Renal cortical epithelial cell (primary cell): ENCODE data around the gene KIR2DL3. TPM values are rescaled to one million over a fixed set of nuclear protein-coding genes. Genes with fewer than 3 reads are reported as not detected.
"Not testable (repeated sequence)": the region's sequence is repeated elsewhere in the genome, so short reads cannot be mapped to it uniquely, and the experiment has no call there.

ENCODE experiments used
- DNase-seq: peaks from one replicate; pipeline ENCODE4 v3.0.0-alpha.2; 2011; ENCODE audit warnings: low read depth
- total RNA-seq: library from RNA; depleted of rRNA; stranded (reverse); fragments of >200 nt; gene quantifications from 2 replicates; pipeline ENCODE4 v1.2.3, GENCODE V29; 2014

KIR2DL3 gene
- total RNA-seq, 1 donor from 2014 or later: not detected

GRCh38 chr19:54741950-54742349 is 3.6 kb downstream of the KIR2DL3 start:
- not testable (repeated sequence) for DNase-seq

DNA sequence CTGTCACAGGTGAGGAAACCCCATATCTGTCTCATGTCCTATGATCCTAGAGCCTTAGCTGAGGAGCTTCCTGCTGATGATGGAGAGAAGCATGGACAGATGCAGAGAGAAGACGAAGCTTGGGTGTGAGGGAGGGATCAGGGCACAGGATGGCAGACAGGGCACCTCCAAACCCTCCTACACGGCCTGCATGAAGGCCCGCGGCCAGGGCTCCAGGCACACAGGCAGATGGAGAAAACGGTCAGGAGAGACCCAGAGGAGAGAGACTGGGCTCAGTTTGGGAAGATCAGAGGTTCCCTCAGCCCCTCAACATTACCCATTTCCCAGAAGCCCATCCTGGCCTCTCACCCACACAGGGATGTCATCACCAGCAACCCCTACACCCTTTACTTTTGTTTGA is 5.8 kb downstream of the KIR2DL3 start:
- not testable (repeated sequence) for DNase-seq

DNA sequence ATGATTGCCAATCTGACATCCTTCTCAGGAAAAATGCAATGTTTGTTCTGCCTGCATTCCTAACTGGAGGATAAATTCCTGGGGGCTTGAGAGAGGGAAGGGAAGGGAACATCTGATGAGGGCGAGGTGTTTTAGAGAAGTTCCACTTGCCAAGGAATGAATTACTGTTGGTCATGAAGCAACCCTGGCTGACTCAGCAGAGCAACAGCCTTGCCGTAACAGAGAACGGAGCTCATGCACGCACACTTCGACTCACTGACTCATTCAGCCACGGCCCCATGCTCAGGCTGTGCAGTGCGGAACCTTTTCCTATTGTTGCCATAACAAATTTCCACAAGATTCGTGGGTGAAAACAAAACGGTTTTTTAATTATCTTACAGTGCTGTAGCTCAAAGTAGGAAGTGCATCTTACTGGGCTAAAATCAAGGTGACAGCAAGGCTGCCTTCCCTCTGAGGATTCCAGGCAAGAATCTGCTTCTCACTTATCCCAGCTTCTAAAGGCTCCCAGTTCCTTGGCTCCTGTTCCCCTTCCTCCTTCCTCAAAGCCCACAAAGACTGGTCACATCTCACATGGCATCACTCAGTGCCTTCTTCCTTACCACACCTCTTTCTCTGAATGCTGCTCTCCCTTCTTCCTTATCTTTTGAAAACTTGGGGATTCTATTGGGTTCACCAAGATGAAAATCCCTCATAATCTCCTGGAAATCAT is 9.5 kb downstream of the KIR2DL3 start:
- DNase-seq: not testable (repeated sequence)

DNA sequence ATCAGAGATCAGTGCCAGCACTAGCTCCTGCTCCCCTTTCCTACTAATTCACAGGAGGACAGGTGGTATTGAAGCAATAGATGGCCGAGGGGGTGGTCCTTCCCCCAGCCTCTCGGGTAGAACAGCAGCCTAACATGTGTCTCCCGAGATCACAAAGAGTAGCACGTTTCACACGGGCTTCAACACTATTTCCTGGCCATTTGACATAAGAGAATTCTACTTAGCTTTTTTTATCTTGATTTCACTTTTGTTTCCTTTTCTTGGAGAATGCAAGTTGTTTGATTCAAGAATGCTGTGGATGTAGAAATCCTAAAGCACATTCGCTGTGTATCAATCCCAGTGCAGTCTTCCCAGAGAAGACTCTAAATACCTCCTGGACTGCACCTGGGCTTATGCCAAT is 12.0 kb downstream of the KIR2DL3 start:
- DNase-seq: not testable (repeated sequence)

DNA sequence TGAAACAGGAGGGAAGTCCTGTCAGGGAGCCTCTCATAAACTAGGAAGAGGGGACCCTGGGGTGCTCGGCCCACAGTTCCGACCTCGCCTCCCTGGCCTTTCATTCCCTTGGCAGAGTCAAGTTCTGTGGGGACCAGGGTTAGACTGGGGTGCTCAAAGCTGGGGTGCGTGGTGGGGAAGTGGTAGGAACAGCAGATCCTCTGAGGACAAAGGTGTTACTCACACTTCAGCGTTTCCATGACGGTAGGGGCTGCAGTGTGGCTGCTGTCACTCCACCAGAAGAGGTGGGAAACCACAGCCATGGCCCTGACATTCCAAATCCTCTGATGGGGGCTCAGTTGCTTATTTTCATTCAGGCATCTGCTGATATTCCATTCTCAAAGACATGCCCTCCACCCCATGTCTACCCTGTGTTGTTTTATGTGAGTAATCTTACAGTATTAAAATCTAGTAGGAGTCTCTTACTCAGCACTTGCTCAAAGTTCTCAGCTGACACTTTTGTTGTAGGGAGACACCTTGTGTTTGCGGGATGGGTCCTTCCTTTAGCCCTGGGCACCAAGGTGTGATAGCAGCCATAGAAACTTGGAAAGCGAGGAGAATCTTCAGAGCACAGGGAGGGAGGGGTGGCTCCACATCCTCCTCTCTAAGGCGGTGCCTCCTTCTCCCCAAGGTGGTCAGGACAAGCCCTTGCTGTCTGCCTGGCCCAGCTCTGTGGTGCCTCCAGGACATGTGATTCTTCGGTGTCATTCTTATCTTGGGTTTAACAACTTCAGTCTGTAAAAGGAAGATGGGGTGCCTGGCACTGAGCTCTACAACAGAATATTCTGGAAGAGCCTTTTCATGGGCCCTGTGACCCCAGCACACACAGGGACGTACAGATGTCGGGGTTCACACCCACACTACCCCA is 18.1 kb downstream of the KIR2DL3 start:
- DNase-seq: not testable (repeated sequence)

GRCh38 chr19:54758577-54758976 is 20.3 kb downstream of the KIR2DL3 start:
- DNase-seq: not testable (repeated sequence)

- not testable (repeated sequence) for DNase-seq
These were observed 25.9 kb downstream of the KIR2DL3 start for GRCh38 chr19:54764219-54764618.

GRCh38 chr19:54766464-54766863 is 28.2 kb downstream of the KIR2DL3 start:
- DNase-seq: not testable (repeated sequence)

GRCh38 chr19:54769646-54770045 is 31.3 kb downstream of the KIR2DL3 start, which contains the start of gene KIR2DL1:
KIR2DL1 (plus strand) TSS chr19:54769793; CDS start chr19:54769851, 58 bp downstream.
- not testable (repeated sequence) for DNase-seq

DNA sequence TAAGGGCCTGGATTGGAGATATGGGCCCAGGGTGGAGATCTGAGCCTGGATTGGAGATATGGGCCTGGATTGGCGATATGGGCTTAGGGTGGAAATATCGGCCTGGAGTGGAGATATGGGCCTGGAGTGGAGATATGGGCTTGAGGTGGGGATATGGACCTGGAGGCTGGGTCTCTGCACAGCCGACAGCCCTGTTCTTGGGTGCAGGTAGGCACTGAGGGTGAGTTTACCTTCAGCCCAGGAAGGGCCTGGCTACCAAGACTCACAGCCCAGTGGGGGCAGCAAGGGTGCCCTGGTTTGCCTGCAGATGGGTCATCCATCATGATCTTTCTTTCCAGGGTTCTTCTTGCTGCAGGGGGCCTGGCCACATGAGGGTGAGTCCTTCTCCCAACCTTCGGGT is 32.2 kb downstream of the KIR2DL3 start:
- not testable (repeated sequence) for DNase-seq

GRCh38 chr19:54771018-54771960 is 33.0 kb downstream of the KIR2DL3 start:
- not testable (repeated sequence) for DNase-seq

- not testable (repeated sequence) for DNase-seq
These were observed 34.4 kb downstream of the KIR2DL3 start for GRCh38 chr19:54772666-54773065.

GRCh38 chr19:54775095-54775815 is 36.9 kb downstream of the KIR2DL3 start:
- DNase-seq: not testable (repeated sequence)

- not testable (repeated sequence) for DNase-seq
These were observed 37.5 kb downstream of the KIR2DL3 start for GRCh38 chr19:54775830-54776229.

GRCh38 chr19:54777851-54778250 is 39.5 kb downstream of the KIR2DL3 start:
- DNase-seq: not testable (repeated sequence)

GRCh38 chr19:54778896-54779295 is 40.6 kb downstream of the KIR2DL3 start:
- not testable (repeated sequence) for DNase-seq

GRCh38 chr19:54782916-54783315 is 44.6 kb downstream of the KIR2DL3 start:
- not testable (repeated sequence) for DNase-seq

GRCh38 chr19:54786091-54786723 is 47.9 kb downstream of the KIR2DL3 start:
- not testable (repeated sequence) for DNase-seq

DNA sequence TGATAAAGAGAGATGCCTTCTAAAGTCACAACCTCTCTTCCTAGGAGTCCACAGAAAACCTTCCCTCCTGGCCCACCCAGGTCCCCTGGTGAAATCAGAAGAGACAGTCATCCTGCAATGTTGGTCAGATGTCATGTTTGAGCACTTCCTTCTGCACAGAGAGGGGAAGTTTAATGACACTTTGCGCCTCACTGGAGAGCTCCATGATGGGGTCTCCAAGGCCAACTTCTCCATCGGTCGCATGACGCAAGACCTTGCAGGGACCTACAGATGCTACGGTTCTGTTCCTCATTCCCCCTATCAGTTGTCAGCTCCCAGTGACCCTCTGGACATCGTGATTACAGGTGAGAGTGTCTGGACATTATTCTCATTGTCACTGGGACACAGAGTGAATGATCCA is 49.8 kb downstream of the KIR2DL3 start:
- not testable (repeated sequence) for DNase-seq

DNA sequence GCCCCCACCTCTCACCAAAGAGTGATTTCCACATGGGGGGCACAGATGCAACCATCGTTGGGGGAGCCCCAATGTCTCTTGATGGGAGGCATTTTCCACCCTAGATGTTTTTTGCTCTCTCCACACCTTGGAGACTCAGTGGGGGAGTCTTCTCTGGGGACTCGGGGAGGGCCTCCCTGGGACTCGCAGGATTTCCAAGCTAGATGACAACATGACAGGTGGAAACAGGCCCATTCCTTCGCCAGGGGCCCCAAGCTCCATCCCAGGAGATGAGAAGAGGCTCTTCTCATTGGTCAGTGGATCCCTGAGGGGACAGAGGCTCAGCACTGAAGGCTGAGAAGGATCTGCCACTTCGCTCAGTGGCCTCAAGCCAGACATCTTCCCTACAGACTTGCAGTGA is 52.4 kb downstream of the KIR2DL3 start:
- no peak for DNase-seq
